HEK293T (cell line): ENCODE measurements around the gene CPEB4.

ENCODE experiments used
- CTCF ChIA-PET: fragments of 350-600 bp; formaldehyde crosslinking; extraction: SDS; loops from one replicate; lab custom pipeline; 2021; ENCODE audit warnings: antibody characterized with exemption, inconsistent platforms; lab: Yijun Ruan, JAX
- POLR2A ChIA-PET: fragments of 350-600 bp; formaldehyde crosslinking; extraction: SDS; loops from one replicate; lab custom pipeline; 2020; ENCODE audit warnings: antibody characterized with exemption, inconsistent platforms; lab: Yijun Ruan, JAX
- DNase-seq: peaks from one replicate; pipeline ENCODE4 v3.0.0; 2012; ENCODE audit warnings: mixed read lengths; ENCODE audit errors: extremely low spot score
- ARNT ChIP-seq: fragments of 450-650 bp; IDR thresholded peaks from 2 replicates; pipeline ENCODE4 v1.6.1; 2017; ENCODE audit warnings: mild to moderate bottlenecking
- BHLHE40 ChIP-seq: fragments of 450-650 bp; IDR thresholded peaks from 2 replicates; pipeline ENCODE4 v1.6.1; 2016; ENCODE audit warnings: mild to moderate bottlenecking, moderate library complexity, borderline replicate concordance
- CTBP1 ChIP-seq: fragments of 450-650 bp; IDR thresholded peaks from 2 replicates; pipeline ENCODE4 v1.6.1; 2016; ENCODE audit warnings: borderline replicate concordance
- ELF4 ChIP-seq: fragments of 450-650 bp; IDR thresholded peaks from 2 replicates; pipeline ENCODE4 v1.6.1; 2017; ENCODE audit warnings: antibody characterized with exemption
- FOXA1 ChIP-seq: fragments of 450-650 bp; IDR thresholded peaks from 2 replicates; pipeline ENCODE4 v1.6.1; 2016; ENCODE audit warnings: mild to moderate bottlenecking
- FOXK2 ChIP-seq: fragments of 450-650 bp; IDR thresholded peaks from 2 replicates; pipeline ENCODE4 v1.6.1; 2016; ENCODE audit warnings: mild to moderate bottlenecking
- FOXM1 ChIP-seq: fragments of 450-650 bp; IDR thresholded peaks from 2 replicates; pipeline ENCODE4 v1.6.1; 2017; ENCODE audit warnings: mild to moderate bottlenecking, borderline replicate concordance
- HDGF ChIP-seq: fragments of 450-650 bp; IDR thresholded peaks from 2 replicates; pipeline ENCODE4 v1.6.1; 2017; ENCODE audit warnings: antibody characterized with exemption, borderline replicate concordance
- L3MBTL2 ChIP-seq: fragments of 450-650 bp; conservative IDR thresholded peaks from 2 replicates; pipeline ENCODE4 v1.6.1; 2016; ENCODE audit warnings: mild to moderate bottlenecking
- LEF1 ChIP-seq: fragments of 450-650 bp; IDR thresholded peaks from 2 replicates; pipeline ENCODE4 v1.6.1; 2017; ENCODE audit warnings: mild to moderate bottlenecking, borderline replicate concordance
- NFRKB ChIP-seq: fragments of 450-650 bp; IDR thresholded peaks from 2 replicates; pipeline ENCODE4 v1.6.1; 2016; ENCODE audit warnings: mild to moderate bottlenecking, moderate library complexity
- PKNOX1 ChIP-seq: fragments of 450-650 bp; IDR thresholded peaks from 2 replicates; pipeline ENCODE4 v1.6.1; 2016
- SP1 ChIP-seq: fragments of 450-650 bp; IDR thresholded peaks from 2 replicates; pipeline ENCODE4 v1.6.1; 2017
- SUZ12 ChIP-seq: fragments of 450-650 bp; IDR thresholded peaks from 2 replicates; pipeline ENCODE4 v1.6.1; 2016; ENCODE audit warnings: mild to moderate bottlenecking
- TARDBP ChIP-seq: fragments of 450-650 bp; IDR thresholded peaks from 2 replicates; pipeline ENCODE4 v1.6.1; 2016
- ZNF384 ChIP-seq: fragments of 450-650 bp; IDR thresholded peaks from 2 replicates; pipeline ENCODE4 v1.6.1; 2016

Gene CPEB4

DNA sequence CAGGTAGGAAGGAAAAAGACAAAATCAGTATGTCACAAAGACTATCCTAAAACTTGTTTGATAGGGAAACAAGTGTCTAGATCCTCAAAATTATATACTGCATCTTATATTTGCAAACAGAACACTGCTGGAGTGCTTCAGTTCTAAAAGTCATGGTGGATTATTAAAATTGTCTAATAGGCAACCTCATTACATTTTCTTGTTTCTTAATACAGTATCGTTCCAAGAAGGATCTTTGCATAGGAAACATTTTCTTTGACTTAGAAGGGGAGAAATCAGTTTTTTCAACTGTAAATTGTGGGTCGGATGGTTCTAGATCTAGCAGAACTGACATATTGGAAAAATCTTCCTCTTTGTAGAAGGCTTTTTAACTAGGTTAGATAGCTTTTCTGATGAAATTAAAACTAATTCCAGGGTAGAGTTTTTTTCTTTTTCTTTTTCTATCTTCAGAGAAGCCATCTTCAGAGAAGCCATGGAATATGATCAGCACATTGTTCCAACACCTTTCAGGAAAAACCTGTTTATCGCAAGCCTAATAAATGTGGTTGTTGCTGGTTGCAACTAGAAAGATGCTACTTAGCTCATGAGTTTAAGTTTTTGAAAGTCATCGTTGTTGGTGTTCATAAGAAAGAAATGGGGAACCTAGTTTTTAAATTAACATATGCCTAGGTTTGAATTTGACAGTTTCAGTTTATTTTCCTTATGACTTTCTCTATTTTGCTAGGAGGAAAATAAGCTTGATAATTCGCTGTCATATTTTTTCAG, 7.4 kb downstream of the CPEB4 start:
- POLR2A ChIA-PET, result no interaction called here
- CTCF ChIA-PET, result no interaction called here
- TF ChIP-seq ZNF384, result no peak
- TF ChIP-seq LEF1, result no peak
- no peak for TF ChIP-seq ARNT
- DNase-seq, result no peak

DNA sequence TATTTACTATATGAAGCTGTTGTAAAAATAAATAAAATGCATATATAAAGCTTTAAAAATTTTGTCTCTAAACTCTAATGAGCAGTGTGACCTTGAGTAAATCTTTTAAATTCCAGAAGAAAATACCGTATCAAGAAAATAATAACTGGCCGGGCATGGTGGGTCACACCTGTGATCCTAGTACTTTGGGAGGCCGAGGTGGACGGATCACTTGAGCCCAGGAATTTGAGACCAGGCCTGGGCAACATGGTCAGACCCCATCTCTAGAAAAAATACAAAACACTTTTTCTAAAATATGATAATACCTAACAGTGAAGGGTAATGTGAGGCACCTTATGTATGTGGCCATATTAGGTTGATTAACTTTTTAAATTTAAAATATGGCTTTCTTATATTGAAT, 8.5 kb downstream of the CPEB4 start:
- TF ChIP-seq FOXM1 (no peak), PKNOX1 (no peak)
- no peak for DNase-seq
- ChIA-PET CTCF (interaction anchor here (0.7 kb wide), 1 partner anchor 29 kb away, joined by 4 read pairs; no protein-coding TSS in a partner anchor), POLR2A (interaction anchor here (0.8 kb wide), 1 partner anchor 9 kb away, joined by 3 read pairs; the partner anchor contains the start of gene CPEB4)

- POLR2A ChIA-PET, result interaction anchor here (0.8 to 1.1 kb wide), 3 partner anchors 12 to 17 kb away, joined by 3 to 4 read pairs (median 3); partner anchors contain the start of gene CPEB4
- CTCF ChIA-PET, result no interaction called here
Observed at GRCh38 chr5:173901705-173902104, 13.6 kb downstream of the CPEB4 start.

DNA sequence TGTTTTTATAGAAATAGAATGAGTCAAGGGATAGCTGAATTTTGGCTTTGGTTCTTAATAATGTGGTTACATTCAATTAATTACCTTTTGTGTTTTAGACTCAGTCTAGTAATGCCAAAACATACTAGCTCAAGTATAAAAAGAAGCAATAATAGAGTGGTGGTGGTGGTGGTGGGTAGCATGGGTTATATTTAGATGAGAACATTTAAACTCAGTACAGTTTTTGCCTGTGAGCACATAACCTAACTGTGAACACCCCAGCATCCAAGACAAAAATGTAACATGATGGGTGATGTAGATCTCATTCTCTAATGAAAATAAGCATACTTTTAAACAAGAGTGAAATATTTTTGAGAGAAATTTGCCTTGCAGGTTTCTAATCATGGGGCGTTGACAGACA, 14.2 kb downstream of the CPEB4 start:
- CTCF ChIA-PET, result no interaction called here
- DNase-seq, result no peak
- POLR2A ChIA-PET, result interaction anchor here (0.8 to 1.1 kb wide), 2 partner anchors 12 to 14 kb away, joined by 3 to 4 read pairs; partner anchors contain the start of gene CPEB4

More at GRCh38 chr5:173901705-173902104, 13.6 kb downstream of the CPEB4 start:
- TF ChIP-seq LEF1 (no peak), ELF4 (no peak), PKNOX1 (no peak), ZNF384 (no peak), L3MBTL2 (no peak), SP1 (no peak), BHLHE40 (no peak), HDGF (no peak), CTBP1 (no peak), NFRKB (no peak)
- DNase-seq, result no peak

DNA sequence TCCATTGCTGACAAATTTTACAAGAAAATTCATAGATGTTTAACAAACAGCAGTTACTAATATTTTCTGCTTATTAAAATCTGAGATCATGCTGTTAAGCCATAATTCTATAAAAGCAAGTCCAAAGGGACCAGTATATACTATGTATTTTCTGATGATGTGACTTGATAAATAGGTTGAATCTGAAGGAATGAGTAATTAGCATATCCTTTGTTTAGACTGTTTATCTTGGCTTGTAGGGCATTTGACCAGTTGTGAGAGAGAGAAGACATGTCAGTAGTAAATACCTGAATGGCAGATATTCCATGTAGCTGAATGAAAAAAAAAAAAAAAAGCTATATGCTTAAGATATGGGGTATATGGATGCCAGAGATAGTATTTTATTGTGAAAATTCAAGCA, 14.6 kb downstream of the CPEB4 start:
- CTCF ChIA-PET, result interaction anchor here (0.7 kb wide), 1 partner anchor 10 kb away, joined by 3 read pairs; no protein-coding TSS in a partner anchor
- no peak for TF ChIP-seq BHLHE40
- no peak for TF ChIP-seq LEF1
- no peak for TF ChIP-seq FOXM1
- TF ChIP-seq ARNT, result no peak
- no peak for TF ChIP-seq TARDBP
- TF ChIP-seq L3MBTL2, result no peak
- TF ChIP-seq FOXA1, result no peak
- no peak for TF ChIP-seq SUZ12
- no peak for TF ChIP-seq ZNF384
- no peak for TF ChIP-seq PKNOX1
- TF ChIP-seq SP1, result no peak
- no peak for TF ChIP-seq CTBP1
- no peak for TF ChIP-seq HDGF
- TF ChIP-seq ELF4, result no peak
- no peak for DNase-seq
- POLR2A ChIA-PET, result interaction anchor here (0.8 kb wide), 1 partner anchor 11 kb away, joined by 3 read pairs; no protein-coding TSS in a partner anchor

More for the DNA sequence above, 14.2 kb downstream of the CPEB4 start:
- TF ChIP-seq PKNOX1, result no peak
- TF ChIP-seq TARDBP, result no peak
- TF ChIP-seq ELF4, result no peak
- no peak for TF ChIP-seq HDGF
- no peak for TF ChIP-seq FOXA1

DNA sequence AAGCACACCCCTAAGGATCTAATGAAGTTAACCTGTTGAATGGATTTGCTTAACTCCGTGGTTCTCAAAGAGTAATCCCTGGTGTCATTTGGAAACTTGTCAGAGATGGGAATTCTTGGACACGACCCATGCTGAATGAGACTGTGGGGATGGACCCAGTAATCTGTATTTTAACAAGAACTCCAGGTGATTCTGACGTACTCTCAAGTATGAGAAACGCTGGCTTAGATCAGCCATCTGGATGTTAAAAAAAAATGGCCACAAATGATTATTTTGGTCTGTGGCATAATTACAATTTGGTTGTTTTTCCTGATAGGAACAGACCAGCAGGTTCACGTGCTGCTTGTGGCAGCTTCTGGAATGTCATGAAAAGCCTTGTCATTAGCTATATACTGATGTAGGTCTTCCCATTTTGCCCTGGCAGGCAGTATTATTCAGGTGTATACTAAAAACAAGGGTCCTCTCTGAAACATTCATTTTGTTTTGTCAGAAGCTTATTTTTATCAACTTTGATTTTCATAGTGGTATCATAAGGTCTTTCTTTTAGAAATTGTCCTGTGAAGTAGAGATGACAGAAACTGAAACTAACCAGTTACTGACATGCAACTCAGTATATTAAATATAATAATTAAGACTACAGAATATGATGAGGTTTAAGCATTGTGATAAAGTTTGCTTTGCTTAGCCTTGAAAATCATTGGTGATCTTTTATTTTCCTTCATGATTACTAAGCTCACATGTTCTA, 15.4 kb downstream of the CPEB4 start:
- POLR2A ChIA-PET, result no interaction called here
- CTCF ChIA-PET, result interaction anchor here (0.7 to 1.0 kb wide), 2 partner anchors 9 to 12 kb away, joined by 3 read pairs; no protein-coding TSS in a partner anchor
- DNase-seq, result no peak
- no peak for TF ChIP-seq ELF4
- TF ChIP-seq FOXK2, result no peak
- TF ChIP-seq CTBP1, result no peak
- TF ChIP-seq BHLHE40, result no peak
- no peak for TF ChIP-seq ARNT
- TF ChIP-seq NFRKB, result no peak
- no peak for TF ChIP-seq ZNF384
- no peak for TF ChIP-seq TARDBP
- TF ChIP-seq SUZ12, result no peak
- no peak for TF ChIP-seq L3MBTL2
- no peak for TF ChIP-seq FOXM1
- TF ChIP-seq PKNOX1, result no peak
- no peak for TF ChIP-seq HDGF
- TF ChIP-seq LEF1, result no peak
- no peak for TF ChIP-seq FOXA1
